ENCODE measurements around the gene BAX. TPM values are rescaled to one million over a fixed set of nuclear protein-coding genes. Genes with fewer than 3 reads are reported as not detected.

BAX gene
- total and polyA plus RNA-seq, 9 of the 15 experiments (the other 6 are each of a cell fraction or from before 2014, with no cell fraction given) = 3.2 to 95.4 (median 44.5) TPM

DNA sequence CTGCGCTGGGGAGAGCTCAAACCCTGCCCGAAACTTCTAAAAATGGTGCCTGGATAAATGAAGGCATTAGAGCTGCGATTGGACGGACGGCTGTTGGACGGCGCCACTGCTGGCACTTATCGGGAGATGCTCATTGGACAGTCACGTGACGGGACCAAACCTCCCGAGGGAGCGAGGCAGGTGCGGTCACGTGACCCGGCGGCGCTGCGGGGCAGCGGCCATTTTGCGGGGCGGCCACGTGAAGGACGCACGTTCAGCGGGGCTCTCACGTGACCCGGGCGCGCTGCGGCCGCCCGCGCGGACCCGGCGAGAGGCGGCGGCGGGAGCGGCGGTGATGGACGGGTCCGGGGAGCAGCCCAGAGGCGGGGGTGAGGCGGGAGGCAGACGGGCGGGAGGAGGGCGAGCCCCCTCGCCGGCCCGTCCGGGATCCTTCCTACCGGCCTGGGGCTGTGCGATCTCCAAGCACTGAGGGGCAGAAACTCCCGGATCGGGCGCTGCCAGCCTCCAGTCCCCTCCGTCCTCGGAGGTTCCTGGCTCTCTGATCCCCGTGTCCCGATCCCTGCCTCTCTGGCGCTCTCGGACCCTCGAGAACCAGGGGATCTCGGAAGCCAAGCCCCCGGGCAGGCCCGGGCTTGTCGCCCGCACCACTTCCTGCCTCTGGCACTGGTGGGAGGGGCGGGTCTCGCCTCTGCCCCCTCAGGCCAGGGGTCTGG lies at the start of gene BAX (continued):
- TF ChIP-seq, protein P1, sequence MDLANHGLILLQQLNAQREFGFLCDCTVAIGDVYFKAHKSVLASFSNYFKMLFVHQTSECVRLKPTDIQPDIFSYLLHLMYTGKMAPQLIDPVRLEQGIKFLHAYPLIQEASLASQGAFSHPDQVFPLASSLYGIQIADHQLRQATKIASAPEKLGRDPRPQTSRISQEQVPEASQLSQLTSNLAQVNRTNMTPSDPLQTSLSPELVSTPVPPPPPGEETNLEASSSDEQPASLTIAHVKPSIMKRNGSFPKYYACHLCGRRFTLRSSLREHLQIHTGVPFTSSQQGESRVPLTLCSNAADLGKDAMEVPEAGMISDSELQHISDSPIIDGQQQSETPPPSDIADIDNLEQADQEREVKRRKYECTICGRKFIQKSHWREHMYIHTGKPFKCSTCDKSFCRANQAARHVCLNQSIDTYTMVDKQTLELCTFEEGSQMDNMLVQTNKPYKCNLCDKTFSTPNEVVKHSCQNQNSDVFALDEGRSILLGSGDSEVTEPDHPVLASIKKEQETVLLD (IDR thresholded peaks at IDR 0.05) = 0 out of 2 replicates have a peak, but pooled peaks have one; percentile 33
- TF ChIP-seq TOE1 (IDR thresholded peaks at IDR 0.05; ENCODE audit: borderline replicate concordance) (peak; percentile 100), TOE1 (CRISPR knock-in tag; IDR thresholded peaks at IDR 0.05; ENCODE audit: borderline replicate concordance, low read depth) (no peak), ZNF507 (tag; conservative IDR thresholded peaks at IDR 0.05) (no peak), RAD21 (CRISPR knock-in tag; conservative IDR thresholded peaks at IDR 0.05 in 1 of 2, IDR thresholded peaks at IDR 0.05 in 1 of 2) (peak; percentile 4 to 34; a peak in 2 of 4 replicates), ZKSCAN8 (CRISPR knock-in tag; IDR thresholded peaks at IDR 0.05) (no peak), CHD2 (IDR thresholded peaks at IDR 0.05; ENCODE audit: low read depth, low read length) (peak; percentile 53; the same call in 1 of the 2 replicates), SMARCA4 (IDR thresholded peaks at IDR 0.05) (no peak), ZNF253 (CRISPR knock-in tag; conservative IDR thresholded peaks at IDR 0.05) (no peak), MECOM (CRISPR knock-in tag; IDR thresholded peaks at IDR 0.05) (peak; percentile 81), ZNF217 (CRISPR knock-in tag; IDR thresholded peaks at IDR 0.05) (no peak), SOX6 (IDR thresholded peaks at IDR 0.05) (peak; percentile 64), KAT2B (IDR thresholded peaks at IDR 0.05; ENCODE audit: low read depth, low read length) (no peak), TAF7 (tag; IDR thresholded peaks at IDR 0.05) (no peak), MAFK (IDR thresholded peaks at IDR 0.05; ENCODE audit: low read length) (no peak; the same call in 1 of the 2 replicates), POU5F1 (IDR thresholded peaks at IDR 0.05; ENCODE audit: borderline replicate concordance, low read depth, low read length, partially characterized antibody) (no peak), RAD51 (IDR thresholded peaks at IDR 0.05; ENCODE audit: borderline replicate concordance, low read depth) (peak; percentile 100), TEAD1 (CRISPR knock-in tag; IDR thresholded peaks at IDR 0.05) (peak; percentile 51 to 80; a peak in 3 of 4 replicates), ELF1 (tag; IDR thresholded peaks at IDR 0.05) (no peak), ILK (tag; IDR thresholded peaks at IDR 0.05; ENCODE audit: borderline replicate concordance, low read depth) (no peak), U2AF2 (optimal IDR thresholded peaks at IDR 0.05; ENCODE audit: low read depth, low read length) (no peak)
- TF ChIP-seq, protein P2, sequence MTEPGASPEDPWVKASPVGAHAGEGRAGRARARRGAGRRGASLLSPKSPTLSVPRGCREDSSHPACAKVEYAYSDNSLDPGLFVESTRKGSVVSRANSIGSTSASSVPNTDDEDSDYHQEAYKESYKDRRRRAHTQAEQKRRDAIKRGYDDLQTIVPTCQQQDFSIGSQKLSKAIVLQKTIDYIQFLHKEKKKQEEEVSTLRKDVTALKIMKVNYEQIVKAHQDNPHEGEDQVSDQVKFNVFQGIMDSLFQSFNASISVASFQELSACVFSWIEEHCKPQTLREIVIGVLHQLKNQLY (CRISPR knock-in tag; conservative IDR thresholded peaks at IDR 0.05) = no peak
- TF ChIP-seq, protein P3, sequence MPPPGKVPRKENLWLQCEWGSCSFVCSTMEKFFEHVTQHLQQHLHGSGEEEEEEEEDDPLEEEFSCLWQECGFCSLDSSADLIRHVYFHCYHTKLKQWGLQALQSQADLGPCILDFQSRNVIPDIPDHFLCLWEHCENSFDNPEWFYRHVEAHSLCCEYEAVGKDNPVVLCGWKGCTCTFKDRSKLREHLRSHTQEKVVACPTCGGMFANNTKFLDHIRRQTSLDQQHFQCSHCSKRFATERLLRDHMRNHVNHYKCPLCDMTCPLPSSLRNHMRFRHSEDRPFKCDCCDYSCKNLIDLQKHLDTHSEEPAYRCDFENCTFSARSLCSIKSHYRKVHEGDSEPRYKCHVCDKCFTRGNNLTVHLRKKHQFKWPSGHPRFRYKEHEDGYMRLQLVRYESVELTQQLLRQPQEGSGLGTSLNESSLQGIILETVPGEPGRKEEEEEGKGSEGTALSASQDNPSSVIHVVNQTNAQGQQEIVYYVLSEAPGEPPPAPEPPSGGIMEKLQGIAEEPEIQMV (tag; conservative IDR thresholded peaks at IDR 0.05; ENCODE audit: low read depth) = no peak
- TF ChIP-seq, protein P4, sequence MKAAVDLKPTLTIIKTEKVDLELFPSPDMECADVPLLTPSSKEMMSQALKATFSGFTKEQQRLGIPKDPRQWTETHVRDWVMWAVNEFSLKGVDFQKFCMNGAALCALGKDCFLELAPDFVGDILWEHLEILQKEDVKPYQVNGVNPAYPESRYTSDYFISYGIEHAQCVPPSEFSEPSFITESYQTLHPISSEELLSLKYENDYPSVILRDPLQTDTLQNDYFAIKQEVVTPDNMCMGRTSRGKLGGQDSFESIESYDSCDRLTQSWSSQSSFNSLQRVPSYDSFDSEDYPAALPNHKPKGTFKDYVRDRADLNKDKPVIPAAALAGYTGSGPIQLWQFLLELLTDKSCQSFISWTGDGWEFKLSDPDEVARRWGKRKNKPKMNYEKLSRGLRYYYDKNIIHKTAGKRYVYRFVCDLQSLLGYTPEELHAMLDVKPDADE (conservative IDR thresholded peaks at IDR 0.05; ENCODE audit: control insufficient read depth, low read depth, low read length) = peak; percentile 99
